Cortex of kidney (tissue), 1 donor: ENCODE results near the gene TMEM108.

Experiments
- DNase-seq: peaks from one replicate; lab custom pipeline; 2025; lab: John Stamatoyannopoulos, UW

Gene TMEM108

DNA sequence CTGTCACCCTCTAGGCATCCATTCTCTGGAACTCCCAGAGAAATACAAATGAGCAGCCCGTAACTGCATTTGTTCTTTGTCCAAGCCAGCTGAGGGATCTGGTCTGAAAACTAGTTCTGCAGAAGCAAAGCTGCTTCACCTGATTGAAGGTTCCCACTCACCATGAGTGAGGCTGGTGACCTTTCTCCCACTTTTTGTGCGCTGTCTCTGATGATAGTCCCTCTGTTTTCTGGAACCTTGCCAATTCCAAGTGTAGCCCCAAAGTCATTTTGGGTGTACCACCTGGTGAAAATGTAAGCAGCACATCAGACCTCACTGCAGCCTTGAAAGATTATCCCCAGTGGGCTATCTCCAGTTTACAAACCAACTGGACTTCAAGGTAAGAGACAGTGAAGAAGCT, 322.3 kb downstream of the TMEM108 start:
- no peak for DNase-seq

DNA sequence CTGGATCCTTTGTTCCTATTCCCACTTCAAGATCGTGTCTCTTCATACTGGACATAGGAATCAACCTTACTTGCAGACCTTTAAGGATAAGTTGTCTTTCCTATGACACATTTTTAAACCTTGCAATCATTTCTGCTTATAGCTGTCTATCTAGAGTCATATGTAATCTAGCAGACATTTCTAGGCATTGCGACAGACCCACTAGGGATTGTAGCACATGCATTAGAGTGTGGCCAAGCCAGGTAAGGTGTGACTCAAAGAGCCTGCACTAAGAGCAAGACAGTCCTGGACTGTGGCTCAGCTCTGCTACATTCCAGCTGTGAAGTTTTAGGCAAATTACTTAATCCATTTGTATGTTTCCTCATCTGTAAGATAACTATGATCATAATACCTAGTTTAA, 322.8 kb downstream of the TMEM108 start:
- DNase-seq: no peak

DNA sequence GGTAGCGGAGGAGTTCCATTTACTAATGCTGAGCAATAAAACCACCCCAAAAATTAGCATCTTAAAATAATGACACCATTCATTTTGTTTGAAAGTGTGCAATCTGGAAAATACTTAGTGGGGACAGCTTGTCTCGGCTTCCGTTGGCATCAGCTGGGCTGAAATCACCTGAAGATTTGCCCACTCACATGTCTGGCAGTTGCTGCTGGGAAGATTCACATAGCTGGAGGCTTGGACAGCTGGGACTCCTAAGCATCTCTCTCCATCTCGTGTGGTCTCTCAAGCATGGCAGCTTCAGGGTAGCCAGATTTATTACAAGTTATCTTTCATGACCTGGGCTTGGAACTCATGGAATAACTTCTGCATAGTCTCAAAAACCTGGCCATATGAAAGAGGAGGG, 323.2 kb downstream of the TMEM108 start:
- no peak for DNase-seq

DNA sequence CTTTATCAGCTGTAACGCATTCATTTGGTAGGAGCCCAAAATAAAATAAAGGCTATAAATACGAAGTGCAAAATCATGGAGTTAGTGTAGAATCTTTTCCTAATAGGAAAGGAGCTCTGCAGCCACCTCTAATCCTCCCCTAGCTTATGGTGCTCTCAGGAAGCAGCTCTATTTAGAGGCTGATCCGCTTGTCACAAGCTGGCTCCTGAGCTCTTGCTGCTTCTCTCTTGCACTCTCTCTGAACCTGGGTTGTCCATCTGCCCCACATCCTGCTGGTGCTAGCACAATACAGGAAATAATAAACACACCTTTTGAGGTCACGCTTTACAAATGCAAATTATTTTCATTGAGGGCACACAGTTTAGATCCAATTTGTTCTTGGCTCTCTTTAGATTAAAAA, 324.3 kb downstream of the TMEM108 start:
- no peak for DNase-seq

DNA sequence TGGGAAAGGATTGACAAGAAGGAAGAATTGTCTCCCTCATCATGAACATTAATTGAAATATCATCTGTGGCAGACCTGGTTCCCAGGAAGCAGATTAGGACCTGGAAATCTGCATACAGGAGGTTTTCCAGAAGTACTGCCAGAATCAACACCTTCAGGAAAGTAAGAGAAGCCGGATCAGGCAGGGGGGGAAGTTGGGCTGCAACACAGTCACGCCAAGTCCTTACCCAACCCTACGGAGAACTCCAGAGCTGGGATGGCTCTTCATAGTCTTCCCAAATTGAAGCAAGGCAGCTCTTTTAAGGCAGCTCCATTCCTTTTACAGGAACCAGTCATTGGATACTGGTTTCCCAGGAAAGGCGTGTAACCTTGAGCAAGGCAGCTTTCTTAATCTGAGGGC, 326.5 kb downstream of the TMEM108 start:
- no peak for DNase-seq

DNA sequence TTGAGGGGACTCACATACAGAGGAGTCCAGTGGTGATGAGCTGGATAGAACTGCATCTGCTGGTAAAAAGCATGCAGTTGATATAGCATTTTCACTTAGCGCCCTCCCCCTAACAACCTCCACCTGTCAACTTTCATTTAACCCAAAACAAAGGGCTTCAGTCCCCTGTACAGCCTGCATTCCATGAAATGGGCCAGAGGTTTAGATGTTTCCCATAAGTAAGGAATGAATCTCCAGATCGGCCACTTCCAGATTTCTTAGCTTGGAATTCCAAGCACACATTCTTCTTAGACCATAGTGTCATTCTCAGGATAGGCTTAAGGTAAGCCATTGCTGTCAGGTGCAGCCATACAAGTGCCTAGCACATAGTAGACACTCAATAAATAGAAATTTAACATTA, 328.7 kb downstream of the TMEM108 start:
- DNase-seq: no peak

DNA sequence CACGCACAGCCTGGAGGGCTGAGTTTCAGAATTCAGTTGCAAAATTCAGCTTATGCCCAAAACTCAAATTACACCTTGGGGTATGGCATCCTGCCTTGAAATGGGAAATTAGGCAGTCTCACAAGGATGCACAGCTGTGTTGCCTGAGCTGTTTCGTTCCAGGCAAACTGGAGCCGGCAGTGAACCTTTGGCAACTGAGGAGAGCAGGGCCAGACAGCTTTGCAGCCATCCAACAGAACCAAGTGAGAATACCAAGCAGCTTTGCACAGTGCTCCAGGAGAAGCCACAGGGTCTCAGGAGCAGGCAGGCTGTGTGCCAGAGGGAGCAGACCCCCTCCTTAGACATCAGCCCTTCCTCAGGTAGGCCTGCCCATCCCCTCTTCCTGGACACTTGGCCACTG, 329.2 kb downstream of the TMEM108 start:
- no peak for DNase-seq

DNA sequence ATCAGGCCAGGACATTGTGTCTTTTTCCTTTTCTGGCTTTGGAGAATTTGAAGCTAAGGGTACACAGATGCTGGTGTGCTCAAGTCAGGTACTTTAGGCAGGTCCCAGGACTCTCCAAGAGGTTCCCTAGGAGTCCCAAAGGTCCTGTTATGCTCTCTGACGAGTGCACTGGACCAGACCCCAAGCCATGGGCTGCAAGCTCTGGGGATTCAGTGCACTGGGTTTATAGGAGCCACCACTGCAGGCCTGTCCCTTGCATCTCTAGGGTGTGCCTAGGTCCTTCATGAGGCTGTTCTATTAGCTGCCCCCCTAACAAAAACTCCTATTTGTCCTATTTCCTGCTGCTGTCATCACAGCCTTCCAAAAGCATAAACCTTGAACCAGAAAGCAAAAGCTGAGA, 329.8 kb downstream of the TMEM108 start:
- DNase-seq: no peak

DNA sequence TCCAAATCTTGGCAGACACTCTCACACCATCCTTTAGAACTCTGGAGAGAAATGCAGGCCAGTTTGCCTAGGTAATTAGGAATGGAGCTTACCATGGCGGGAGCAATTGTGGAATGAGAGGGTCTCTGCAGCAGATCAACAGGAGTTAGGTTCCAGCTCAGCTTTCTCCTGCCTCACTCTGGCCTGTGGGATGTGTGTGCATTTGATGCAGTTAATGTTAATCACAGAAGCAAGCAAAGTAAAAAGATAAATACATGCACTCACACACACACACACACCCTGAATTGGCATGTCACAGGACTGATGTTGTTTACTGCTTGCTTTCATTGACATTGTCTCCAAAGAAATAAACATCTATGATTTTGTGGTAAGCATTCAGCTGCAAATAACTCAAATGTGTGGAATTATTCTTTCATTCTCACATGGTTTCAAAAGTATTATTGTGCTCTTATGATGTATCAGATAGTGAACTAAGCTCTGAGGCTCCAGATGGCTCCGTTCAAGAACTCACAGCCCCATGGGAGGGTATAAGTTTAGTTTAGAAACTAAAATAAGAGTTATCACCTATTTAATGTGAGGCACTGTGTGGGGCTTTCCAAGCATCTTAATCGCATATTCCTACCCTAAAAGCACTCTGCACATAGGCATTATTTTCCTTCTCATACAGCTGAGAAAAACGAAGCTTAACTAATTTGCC, 330.3 kb downstream of the TMEM108 start:
- DNase-seq: no peak

DNA sequence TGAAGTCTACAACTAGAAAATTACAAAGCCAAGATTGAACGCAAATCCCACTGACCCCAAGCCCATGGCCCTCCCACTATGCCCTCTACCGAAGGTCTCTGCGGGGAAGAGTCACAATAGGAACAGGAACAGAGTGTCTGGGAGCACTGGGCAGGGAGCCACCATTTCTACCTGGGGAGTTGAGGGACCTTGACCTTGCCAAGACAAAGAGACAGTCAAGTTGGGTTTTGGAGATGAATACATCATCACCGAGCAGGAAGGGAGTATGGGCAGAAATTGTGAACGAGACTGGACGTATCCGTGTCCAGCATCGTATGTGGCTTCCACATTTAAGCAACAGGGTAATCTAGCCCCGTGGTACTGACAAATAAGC, 330.9 kb downstream of the TMEM108 start:
- no peak for DNase-seq

DNA sequence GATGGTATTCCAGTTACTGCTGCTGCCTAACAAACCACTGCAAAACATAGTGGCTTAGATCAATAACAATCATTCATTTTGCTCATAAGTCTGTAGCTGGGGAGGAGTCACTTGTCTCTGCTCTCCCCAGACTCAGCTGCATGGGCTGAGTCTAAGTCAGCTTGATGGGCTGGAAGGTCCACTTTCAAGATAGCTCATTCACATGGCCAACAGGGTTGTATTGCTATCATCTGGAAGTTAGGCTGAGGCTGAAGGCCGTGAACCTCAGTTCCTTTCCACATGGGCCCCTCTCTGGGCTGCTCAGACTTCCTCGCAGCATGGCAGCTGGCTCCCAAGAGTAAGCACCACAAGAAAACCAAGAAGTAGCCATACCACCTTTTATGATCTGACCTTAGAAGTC, 333.0 kb downstream of the TMEM108 start:
- no peak for DNase-seq

DNA sequence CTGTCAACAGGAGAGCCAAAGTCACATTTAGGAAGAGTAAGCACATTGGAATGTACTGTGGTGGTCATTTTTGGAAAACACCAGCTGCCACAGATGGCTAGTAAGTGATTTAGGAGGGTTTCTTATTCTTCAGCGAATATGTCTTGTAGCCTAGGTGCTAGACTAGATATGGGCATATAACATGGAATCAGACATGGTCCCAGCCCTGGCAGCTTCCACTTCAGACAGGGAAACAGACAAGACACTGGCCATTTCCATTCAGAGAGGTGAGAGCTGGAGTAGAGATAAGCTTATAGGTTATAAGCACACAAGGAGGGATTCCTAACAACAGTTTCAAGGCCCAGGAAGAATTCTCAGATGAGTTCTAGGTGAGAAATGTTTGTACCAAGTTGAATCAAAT, 333.5 kb downstream of the TMEM108 start:
- no peak for DNase-seq

DNA sequence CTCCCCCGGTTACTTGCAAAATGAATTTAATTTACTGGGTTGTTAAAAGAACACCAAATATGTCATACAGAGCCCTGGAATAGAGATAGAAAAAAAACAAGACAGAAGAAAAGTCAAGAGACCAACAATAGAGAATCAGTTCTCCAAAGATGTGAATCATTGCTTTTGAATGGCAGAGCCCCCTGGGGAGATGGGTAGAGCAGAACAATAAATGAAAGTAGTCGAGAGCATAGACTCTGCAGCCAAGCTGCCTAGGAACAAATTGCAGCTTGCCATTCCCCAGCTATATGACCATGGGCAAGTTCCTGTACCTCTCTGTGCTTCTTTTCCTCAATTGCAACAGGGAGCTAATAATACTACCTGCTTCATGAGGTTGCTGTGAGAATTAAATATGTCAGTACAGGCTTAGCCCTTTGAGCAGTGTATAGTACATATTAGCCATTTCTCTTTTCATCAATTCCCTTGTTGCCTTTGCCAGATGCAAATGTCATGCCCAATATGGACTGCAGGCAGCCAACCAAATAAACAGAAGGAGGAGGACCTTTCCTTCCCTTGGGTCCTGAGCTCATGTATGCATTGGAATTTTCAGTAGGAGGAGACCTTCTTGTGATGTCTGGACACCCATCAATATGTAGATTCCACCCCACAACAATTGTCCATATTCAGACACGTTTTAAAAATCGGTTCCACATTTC, 336.7 kb downstream of the TMEM108 start:
- no peak for DNase-seq

DNA sequence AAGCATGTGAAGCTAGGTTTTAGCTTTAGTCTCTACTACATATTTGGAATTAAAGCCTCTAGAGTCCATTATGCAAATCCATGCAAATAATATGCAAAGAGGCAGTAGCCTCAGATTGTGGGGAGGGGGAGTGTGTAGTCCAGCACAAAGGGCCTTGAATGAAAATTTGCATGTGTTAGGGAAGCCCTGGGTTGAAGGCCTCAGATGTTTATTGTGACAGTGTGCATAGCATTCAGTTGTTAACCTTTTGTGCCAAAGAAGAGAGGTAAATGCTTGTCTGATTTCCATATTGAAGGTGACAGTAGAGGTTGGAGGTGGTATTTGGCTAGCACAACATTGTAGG, 337.2 kb downstream of the TMEM108 start:
- DNase-seq: no peak

DNA sequence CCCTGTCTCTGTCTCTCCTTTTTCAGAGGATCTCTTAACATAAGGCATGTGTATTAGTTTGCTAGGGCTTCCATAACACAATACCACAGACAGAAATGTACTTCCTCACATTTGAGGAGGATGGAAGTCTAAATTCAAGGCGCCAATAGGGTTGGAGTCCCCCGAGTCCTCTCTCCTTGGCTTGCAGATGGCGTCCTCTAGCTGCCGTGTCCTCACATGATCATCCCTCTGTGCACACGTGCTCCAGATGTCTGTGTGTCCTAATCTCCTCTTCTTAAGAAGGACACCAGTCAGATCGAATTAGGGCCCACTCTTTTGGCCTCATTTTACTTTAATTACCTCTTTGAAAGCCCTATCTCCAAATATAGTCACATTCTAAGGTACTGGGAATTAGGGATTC, 338.6 kb downstream of the TMEM108 start:
- DNase-seq: no peak

DNA sequence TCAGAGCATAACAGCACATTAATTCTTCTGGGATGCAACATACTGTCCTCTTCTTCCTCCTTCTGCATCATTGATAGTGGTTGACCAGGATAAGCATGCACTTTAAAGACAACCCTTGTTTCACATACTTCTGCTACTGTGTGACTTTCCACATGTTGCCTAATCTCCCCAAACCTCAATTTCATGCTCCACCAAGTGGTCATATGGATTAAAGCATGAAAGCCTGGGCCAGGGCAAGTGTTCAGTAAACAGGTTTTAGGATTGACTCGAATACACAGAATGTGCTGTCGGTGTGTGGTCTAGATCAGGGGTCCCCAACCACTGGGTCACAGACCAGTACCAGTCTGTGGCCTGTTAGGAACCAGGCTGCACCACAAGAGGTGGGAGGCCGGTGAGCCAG, 339.2 kb downstream of the TMEM108 start:
- no peak for DNase-seq

DNA sequence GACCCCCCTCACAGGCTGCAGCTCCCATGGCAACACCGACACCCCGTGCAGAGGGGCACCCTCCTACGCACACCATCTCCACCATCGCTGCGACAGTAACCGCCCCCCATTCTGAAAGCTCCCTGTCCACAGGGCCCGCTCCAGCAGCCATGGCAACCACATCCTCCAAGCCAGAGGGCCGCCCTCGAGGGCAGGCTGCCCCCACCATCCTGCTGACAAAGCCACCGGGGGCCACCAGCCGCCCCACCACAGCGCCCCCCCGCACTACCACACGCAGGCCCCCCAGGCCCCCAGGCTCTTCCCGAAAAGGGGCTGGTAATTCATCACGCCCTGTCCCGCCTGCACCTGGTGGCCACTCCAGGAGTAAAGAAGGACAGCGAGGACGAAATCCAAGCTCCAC, 341.7 kb downstream of the TMEM108 start:
- no peak for DNase-seq

DNA sequence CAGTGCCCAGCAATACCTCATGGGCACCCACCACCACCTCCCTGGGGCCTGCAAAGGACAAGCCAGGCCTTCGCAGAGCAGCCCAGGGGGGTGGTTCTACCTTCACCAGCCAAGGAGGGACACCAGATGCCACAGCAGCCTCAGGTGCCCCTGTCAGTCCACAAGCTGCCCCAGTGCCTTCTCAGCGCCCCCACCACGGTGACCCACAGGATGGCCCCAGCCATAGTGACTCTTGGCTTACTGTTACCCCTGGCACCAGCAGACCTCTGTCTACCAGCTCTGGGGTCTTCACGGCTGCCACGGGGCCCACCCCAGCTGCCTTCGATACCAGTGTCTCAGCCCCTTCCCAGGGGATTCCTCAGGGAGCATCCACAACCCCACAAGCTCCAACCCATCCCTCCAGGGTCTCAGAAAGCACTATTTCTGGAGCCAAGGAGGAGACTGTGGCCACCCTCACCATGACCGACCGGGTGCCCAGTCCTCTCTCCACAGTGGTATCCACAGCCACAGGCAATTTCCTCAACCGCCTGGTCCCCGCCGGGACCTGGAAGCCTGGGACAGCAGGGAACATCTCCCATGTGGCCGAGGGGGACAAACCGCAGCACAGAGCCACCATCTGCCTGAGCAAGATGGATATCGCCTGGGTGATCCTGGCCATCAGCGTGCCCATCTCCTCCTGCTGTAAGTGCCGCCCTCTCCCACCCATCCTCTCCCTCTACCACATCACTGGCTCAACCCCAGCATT, 342.5 kb downstream of the TMEM108 start:
- no peak for DNase-seq

DNA sequence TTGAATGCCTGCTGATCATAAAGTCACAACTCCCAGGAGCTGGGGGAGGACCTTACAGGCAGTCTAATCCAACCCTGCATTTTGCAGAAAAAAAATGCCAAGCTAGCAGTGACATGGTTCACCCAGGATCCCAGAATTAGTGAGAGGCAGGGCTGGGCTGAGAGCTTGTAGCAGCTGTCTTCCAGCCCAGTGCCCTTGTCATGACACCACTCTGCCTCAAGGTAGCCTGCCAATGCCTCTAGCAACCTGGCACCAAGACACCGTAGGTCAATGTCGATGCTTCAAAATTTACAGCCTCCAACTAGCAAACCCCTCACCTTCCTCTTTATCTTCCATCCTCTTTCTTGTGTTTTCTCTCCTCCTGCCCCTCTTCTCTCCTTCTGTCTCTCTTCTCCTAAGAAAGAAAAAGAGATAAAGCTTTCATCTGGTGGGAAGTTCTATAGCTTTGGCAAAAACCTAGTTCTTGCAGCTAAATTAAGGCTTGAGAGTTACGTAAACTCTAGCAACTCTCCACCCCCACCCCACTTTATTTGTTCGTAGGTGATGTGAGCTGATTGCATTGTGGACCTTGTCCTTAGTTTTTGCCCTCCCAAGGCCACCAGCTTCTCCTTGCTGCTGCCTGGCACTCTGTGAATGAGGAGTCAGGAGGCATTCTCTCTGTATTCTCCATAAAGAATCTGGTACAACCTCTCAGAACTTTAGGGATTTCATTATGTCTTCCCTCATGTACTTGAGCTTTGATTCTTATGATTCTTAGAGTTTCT, 343.3 kb downstream of the TMEM108 start:
- DNase-seq: no peak

DNA sequence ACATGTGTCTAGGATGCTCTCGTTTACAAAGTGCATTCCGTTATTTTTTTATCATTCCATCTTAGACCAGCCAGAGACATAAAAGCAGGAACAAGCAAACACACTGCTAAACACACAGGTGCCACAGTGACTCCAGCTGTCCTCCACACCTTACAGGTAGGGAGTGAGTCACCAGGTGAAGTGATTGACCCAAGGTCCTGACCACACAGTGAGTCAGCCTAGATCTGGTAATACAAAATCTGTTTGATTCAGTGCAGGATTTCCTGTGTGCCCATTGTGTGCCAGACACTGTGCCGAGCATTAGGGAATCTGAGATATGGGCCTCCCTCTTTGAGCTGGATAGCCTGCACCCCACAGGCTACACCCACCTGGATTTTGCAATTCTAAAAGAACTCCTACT, 345.0 kb downstream of the TMEM108 start:
- no peak for DNase-seq

DNA sequence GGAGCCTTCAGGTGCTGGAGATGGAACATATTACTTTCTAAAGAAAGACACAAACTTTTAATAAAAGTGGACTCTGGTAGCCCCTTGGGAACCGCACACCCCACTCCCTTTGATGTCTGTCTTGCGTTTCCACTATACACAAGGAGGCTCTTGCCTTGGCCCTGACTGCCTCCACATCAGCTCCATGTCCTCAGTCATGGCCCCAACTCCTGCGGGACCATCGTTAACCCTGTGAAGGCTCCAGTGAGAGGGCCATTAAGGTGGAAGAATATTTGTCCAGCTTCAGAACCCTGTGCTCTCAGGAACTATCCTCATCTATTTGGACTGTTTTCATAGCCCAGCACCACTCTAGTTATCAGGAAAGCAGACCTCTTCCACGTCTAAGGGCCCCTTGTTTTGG, 345.6 kb downstream of the TMEM108 start:
- DNase-seq: no peak

DNA sequence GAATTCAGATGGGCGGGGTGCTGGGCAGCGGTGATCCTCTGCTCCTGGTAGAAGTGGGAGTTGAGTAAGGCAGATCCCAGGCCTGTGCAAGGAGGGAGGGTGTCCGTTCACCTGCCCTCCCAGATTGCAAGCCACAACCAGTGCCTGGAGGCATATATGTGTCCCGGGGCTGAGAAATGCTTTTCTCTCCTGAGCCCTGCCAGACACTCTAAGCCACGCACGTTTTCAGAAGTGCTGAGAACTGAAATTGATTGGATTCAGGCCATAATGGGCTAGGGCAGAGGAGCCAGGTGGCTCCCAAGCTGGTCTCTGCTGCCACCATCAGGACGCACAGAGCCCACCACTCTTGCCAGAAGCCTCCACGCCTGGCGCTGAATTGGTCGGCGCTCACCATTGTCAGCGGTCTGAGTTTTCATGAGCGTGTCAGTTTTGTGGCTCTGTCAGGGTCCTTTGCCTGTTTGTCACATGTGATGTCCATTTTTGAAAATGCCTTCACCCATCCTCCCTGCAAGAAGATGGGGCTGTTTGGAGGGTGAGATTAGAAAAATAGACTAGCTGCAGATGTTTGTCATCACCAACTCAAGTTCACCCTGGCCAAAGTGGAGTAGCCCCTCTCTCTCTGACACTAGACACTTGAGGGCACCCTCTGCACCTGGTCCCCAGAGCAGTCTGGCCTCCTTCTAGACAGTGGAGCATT, 346.3 kb downstream of the TMEM108 start:
- no peak for DNase-seq
